ENCODE measurements around the gene ATPAF2.

ATPAF2 gene

DNA sequence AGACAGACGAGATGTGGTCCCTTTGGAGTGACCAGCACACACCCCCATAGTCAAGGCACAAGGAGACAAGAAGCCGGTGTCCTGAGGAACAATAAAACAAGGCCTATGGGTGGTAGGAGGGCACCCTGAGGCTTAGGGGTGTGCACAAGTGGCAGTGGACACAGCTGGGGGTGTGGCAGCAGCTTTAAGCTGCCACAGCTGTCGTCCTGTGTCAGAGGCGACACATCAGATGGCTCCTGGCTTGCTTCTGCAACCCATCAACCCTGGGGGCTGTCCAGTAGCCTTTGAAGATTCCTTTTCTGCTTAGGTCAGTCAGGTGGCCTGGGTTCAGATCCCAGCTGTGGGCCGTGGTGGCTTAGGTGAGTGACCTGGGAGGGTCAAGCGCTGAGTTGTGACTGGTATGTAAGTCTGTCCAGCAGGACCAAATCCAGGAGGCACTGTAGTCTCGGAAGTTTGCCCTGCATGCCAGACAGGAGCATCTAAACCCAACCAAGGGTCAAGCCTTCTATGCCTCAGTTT is 50.5 kb downstream of the ATPAF2 start:
- FAIRE-seq (no peak), DNase-seq (ENCODE audit: insufficient read length, low spot score) (no peak)

DNA sequence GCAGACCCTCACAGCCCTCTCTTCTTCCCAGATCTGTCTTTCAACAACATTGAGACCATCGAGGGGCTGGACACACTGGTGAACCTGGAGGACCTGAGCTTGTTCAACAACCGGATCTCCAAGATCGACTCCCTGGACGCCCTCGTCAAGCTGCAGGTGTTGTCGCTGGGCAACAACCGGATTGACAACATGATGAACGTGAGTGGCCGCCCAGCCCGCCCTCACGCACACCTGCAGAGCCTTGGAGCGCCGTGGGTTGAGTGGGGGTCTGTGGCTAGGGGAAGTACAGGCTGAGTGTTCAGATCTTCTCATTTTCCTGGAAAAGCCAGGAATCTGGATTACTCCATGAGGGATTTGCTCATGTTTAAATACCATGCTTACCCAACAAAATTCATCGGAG is 51.1 kb downstream of the ATPAF2 start:
- no peak for FAIRE-seq

DNA sequence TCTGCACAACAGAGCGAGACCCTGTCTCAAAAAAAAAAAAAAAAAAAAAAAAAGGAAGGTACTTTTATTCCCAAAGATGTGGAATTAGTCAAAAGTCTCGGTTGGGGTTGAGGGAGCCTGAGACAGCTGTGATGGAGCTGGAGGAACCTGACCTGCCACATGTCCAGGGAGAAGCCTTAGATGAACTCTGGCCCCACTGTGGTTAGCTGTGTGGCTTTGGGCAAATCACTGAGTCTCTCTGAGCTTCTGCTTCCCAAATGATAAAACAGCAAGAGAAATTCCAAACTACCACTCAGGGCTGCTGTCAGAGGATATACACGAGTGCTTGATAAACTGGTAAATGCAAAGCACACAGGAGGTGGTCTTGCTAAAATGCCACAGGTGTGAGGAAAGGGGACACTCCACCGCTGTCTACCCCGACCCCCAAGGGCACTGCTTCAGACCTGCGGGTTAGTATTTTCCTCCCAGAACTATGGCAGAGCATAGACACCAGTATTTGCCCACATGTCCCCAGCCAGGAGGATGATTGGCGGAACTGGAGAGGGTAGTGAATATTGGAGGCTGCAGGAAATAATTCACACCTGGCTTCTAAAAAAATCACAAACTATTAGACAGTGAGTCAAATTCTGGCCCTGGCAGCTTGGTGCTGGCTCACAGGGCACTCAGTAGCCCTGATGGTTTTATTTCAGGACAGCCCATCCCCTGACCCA is 51.6 kb downstream of the ATPAF2 start:
- FAIRE-seq (no peak), DNase-seq (ENCODE audit: insufficient read length, low spot score) (no peak)

More for the DNA sequence above, 51.1 kb downstream of the ATPAF2 start:
- no peak for DNase-seq (ENCODE audit: insufficient read length, low spot score)

DNA sequence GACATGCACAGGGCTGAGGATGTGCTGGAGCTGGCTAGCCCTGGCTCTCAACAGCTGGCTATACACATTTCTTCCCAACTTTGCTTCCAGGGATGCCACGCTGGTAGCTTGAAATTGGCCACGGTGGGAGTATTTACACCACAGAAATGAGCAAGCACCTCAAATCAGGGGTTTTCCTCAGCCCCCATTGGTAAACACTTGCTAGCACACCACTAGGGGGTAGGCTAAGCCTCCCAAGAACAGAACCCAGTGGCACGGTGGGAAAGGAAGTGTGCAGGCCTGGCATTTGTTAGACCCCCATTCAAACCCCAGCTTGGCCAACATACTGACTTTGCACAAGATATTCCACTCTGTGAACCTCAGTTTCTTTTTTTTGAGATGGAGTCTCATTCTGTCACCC is 53.4 kb downstream of the ATPAF2 start:
- no peak for DNase-seq (ENCODE audit: insufficient read length, low spot score)
- no peak for FAIRE-seq

DNA sequence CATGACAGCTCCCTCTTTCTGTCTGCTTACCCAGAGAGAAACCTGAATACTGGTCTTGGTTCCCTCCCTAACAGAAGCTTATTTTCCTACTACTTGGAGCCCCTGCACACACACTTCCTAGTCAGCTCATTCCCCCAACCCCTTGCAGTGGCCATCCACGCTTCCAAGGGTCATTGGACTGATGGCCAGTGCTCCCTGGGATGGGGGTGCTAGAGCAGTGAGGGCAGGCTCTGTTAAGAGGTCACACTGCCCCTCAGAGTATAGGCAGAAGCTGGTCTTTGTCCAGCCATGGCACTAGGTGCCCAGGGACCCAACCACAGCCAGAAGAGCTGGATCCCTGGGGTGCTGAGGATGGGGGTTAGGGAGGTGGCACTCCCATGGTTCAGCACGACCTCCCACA is 53.8 kb downstream of the ATPAF2 start:
- DNase-seq (ENCODE audit: insufficient read length, low spot score) = no peak
- FAIRE-seq = no peak

DNA sequence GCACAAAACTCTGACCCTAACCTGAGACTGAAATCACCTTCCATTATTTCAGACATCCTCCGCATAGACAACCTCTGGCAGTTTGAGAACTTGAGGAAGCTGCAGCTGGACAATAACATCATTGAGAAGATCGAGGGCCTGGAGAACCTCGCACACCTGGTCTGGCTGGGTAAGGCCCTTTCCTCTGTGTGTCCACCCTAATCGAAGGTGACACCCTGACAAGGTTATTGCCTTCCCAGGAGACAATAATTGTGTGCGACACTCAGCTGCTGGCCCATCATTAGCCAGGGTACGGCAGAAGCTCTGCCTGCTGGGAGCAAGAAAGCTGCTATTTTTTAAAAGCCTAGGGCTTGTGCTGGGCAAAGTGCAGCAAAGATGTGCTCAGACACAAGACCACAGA is 55.2 kb downstream of the ATPAF2 start:
- DNase-seq (ENCODE audit: insufficient read length, low spot score) (no peak), FAIRE-seq (no peak)

DNA sequence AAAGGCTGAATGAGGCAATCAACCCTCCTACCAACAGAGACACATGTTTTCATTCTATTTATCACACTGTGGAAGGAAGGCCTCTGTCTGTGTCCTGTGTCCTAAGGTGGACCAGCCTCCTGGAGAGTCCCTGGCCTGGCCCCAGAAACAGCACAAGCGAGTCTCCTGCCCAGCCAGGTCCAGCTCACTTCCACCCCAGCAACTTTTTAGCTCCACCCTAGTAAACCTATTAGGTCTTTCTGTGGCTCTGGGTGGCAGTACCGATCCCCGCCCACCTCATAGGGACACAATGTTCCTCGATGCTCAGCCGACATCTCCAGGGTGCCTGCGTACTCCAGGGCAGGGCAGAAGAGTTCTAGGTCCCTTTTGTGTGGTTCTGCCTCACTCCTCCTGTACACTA is 55.6 kb downstream of the ATPAF2 start:
- DNase-seq (ENCODE audit: insufficient read length, low spot score) = no peak
- no peak for FAIRE-seq

DNA sequence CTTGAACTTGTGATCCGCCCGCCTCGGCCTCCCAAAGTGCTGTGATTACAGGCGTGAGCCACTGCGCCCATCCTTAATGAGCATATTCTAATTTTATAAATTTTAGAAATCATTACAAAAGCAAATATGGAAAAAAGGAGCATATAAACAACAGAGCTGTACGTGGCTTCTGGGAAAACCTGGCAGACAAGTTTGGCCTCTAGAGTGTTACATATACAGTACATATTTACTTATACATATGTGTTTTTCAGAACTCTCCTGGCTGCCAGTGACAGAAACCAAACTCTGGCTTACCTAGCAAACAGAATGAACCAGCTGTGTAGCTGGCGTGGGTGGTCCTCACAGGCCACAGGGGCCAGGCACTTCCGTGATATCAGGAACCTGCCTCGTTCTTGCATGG is 56.2 kb downstream of the ATPAF2 start:
- FAIRE-seq (no peak), DNase-seq (ENCODE audit: insufficient read length, low spot score) (no peak)

DNA sequence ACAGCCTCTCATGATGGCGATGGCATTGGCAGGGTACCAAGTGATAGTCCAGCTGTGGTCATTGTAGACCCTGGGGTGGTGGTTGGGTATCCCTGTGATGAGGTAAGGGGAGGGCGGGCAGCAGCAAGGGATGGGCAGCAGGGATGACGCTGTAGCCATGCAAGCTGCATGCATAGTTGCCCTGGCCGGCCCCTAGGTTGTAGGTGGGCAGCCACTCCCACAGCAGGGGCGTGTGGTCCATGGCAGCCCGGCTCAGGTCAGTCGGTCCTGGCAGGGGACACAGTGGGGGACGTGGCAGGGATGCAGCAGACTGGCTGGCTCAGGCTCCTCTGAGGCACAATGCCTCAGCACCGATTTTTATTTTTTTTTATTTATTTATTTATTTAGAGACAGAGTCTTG is 57.6 kb downstream of the ATPAF2 start:
- DNase-seq (ENCODE audit: insufficient read length, low spot score) = no peak
- no peak for FAIRE-seq

DNA sequence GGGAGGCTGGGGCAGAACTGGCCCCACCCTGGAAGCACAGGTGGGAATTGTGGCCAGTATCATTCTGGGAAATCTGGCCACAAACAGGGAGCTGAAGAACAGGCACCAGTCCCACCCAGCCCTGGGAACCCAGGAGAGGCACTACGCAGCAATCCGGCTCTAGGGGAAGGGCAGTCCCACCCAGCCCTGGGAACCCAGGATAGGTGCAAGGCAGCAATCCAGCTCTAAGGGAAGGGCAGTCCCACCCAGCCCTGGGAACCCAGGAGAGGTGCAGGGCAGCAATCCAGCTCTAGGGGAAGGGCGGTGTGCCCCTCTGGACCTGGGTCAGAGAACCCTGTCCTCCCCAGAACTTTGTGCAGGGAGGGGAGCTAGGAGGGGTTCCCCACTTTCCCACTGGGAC is 59.2 kb downstream of the ATPAF2 start:
- DNase-seq (ENCODE audit: insufficient read length, low spot score) (no peak), FAIRE-seq (no peak)

DNA sequence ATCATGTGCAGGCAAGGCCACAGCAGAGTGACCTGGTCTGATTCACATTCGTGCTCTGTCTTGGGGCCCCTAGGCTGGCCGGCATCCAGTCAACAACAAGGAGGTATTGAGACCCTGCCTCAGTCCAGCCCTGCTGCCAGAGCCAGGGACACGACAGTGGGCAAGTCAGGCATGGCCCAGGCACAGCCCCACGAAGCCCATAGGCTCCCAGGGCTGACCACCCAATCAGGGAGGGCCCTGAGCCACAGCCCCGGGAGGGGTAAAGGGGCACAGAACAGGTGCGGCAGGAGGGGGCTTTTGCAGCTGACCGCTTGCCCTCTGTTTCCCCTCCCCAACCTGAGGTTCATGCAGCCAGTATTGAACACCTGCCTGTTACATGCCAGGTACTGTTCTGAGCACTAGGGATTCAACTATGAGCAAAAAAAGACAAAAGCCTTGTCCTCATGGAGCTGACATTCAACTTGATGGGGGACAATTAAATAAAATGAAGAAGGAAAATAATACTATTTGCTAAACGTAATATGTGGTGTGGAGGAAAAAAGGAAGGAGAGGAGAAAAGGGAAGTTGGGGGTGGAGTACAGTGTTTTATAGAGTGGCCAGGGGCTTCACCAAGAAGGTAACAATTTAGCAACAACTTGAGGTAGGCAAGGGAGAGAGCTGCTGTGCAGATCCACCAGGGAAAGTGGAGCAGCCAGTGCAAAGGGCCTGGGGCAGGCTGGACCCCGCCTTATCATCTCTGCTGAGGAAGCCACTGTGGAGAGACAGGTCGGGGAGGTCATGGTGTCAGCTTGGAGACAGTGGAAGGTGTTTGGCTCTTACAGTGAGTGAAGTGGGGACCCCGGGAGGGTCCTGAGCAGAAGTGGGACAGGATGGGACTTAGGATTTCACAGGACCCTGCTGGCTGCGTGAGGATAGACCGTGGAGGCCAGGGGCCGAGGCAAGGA is 60.2 kb downstream of the ATPAF2 start:
- DNase-seq (ENCODE audit: insufficient read length, low spot score) (no peak), FAIRE-seq (no peak)

DNA sequence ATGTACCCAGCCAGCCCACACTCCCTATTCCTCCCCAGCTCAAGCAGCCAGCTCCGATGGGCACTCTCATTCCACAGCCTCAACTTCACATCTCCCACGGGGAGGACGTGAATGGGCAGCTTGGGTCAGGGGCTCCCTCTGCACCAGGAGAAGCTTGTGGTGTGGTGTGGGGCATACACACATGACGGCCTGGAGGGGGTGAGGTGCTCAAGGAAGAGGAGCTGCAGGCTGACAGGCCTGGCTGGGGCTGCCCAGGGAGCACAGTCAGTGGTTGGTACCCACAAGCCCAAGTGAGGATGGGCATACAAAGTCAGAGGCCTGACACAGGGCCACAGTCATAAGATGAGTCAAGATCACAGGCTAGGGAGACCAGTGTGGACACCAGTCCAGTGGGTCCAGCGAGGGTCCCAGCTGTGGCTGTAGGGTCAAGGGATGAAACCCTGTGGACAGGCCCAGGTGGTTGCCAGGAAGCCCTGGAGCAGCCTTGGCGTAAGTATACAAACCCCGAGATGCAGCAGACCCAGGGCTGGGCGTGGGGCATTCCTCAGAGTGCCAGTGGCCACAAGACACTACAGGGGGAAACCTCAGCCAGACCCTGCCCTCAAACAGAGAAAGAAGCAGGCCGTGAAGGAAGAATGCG is 61.9 kb downstream of the ATPAF2 start:
- no peak for FAIRE-seq

DNA sequence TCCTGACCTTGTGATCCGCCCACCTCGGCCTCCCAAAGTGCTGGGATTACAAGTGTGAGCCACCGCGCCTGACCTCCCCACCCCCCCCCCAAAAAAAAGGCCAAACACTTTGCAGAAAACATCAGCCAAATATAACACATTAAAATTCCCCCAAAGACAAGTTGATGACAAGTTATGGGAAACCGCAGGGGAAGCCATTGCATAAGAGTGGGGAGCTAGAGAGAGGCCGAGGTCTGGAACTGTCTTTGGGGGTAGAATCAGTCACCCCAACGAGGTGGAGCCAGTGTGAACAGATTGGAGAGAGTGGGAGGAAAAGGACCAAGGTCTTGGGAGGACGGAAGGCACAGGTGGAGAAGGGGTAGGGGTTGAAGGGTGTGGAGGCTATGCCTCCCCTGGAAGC is 63.5 kb downstream of the ATPAF2 start:
- DNase-seq (ENCODE audit: insufficient read length, low spot score) (no peak), FAIRE-seq (no peak)

More for the DNA sequence above, 61.9 kb downstream of the ATPAF2 start:
- DNase-seq (ENCODE audit: insufficient read length, low spot score) = no peak

DNA sequence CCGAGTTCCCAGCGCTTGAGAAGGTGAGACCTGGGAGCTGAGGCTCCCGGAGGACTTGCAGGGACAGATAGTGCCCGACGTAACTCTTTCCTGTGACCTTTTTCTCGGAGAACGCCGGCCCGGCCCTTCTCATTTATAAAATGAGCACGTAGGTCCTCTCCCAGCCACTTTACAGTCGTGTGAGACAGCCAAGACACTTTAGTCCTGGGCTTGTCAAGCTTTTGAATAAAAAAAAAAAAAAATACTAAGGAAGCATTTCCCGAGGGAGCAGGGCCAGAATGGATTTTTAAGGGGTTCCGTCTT is 66.1 kb downstream of the ATPAF2 start:
- FAIRE-seq (no peak), DNase-seq (ENCODE audit: insufficient read length, low spot score) (no peak)

DNA sequence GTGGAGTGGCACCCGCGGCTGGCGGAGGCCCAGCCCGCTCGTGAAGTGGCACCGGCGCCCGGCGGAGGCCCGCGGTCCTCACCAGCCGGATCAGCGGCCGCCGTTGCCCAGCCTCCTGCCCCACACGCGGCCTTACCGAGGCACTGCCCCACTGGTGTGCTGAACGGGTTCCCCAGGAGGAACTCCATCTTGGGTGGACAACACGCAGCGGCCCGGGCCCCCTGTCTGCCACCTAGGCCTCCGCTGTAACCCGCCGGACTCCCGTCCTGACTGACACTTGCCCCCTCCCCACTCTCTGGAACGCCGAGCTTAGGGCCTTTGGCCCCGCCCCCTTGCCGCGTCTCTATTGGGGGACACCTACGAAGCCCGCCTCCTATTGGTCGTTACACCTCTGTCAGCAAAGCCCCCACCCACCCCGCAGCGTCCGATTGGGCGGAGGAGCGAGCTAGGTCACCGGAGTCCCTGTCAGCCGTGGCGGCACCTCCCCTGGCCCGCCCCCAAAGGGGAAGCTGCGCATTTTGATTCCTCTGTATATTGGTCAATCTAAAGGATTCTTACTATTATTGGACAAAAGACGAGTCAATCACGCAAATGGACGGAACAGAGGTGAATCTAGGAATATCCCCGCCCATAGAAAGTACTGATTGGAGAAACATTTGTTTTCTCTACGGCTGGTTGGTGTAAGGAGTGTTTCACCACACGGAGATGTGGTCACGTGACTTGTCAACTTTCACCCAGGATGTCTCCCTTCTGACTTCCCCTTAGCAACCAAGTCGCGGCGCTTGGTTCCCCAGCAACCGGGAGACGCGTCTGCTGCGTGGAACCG is 66.6 kb downstream of the ATPAF2 start, which contains the start of the genes DRC3 and TOM1L2:
Gene DRC3, plus strand, starts transcription at position 737 of the 826 bp plus-strand sequence. CDS start 4,737 bp downstream, outside the sequence.
Gene TOM1L2, minus strand, starts transcription at position 275 of the 826 bp plus-strand sequence. Its CDS starts 87 bp downstream, at position 188.
- DNase-seq (ENCODE audit: insufficient read length, low spot score) (peak; percentile 98), FAIRE-seq (peak; percentile 100)

DNA sequence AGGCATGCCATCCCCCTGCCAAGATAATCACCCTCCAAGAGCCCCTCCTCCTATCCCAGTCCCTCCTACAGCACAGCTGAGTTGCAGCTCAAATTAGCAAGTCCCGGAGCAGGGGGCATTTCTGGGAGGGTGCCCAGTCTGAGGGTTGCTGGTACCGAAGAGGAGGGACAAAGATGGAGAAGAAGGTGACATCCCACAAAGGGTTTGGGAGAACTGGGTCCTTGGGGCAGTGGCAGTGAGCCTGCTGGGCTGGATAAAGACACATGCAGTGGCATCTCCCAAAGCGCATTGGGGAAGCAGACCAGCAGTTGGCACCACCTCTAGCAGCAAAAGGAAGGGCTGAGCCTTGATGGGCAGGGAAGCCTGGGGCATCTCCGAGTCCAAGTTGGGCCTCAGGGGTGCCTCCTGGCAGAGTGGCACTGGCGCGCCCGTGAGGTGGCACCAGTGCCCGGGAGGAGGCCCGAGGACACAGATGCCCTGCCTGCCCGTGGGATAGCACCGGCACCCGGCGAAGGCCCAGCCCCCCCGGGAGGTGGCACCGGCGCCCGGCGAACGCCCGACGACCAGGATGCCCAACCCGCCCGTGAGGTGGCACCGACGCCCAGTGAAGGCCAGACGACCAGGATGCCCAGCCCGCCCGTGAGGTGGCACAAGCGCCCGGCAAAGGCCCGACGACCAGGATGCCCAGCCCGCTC is 67.4 kb downstream of the ATPAF2 start:
- FAIRE-seq (no peak), DNase-seq (ENCODE audit: insufficient read length, low spot score) (no peak)

DNA sequence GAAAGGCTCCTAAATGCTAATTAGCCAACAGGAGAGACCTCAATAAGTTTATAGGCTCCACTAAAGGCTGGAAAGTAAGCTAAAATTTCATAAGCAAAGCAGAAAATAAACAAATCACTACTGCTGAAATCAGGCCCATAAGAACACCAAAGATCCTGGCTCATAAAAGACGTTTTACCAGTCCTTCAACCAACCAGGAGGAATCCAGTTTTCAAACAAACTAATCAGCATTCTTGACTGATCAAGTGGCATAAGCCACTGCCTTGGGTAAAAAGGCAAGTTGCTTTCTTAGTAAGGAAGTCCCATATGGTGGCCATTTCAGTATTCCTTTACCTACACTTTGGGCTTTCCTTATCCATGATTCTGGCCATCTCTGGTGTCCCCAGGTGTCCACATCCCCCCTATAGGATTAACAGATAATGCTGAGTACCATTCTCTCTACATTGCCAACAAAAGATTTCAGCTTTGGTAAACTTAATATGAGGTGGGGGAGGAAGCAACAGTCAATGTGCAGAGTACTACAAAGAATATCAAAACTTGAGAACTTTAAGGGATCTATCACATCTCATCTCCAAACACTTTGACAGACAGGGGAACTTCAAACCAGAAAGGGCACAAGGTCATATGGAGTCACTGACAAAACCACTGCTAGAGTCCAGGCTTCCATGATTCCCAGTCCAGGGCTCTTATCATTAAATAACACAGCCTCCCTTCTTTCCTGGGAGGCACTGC is 68.1 kb downstream of the ATPAF2 start:
- no peak for DNase-seq (ENCODE audit: insufficient read length, low spot score)
- FAIRE-seq = no peak

All from GM19239 (cell line).